ENCODE measurements around the gene RPGRIP1L.

- TF ChIP-seq CTCF (IDR thresholded peaks at IDR 0.05), result no peak
- TF ChIP-seq POLR2A (IDR thresholded peaks at IDR 0.05), result no peak
Measured at GRCh38 chr16:53745753-53746266, 42.2 kb upstream of the RPGRIP1L start.

All from lower leg skin (tissue), 3 donors.